Calu3 (cell line): ENCODE measurements around the gene ERGIC2. TPM values are rescaled to one million over a fixed set of nuclear protein-coding genes. Genes with fewer than 3 reads are reported as not detected.

Source experiments
- Bru-seq: library from RNA; stranded (reverse); fragments of 400-500 nt; gene quantifications from one replicate; lab custom pipeline; 2021; lab: Mats Ljungman, UMichigan
- BruChase-seq, 2 experiments: library from RNA; stranded (reverse); fragments of 400-500 nt; gene quantifications; one replicate each; lab custom pipeline; 2021; lab: Mats Ljungman, UMichigan
- BruUV-seq: library from RNA; stranded (reverse); fragments of 400-500 nt; replicated peaks from 2 replicates; lab custom pipeline; 2021; lab: Mats Ljungman, UMichigan
- CTCF ChIA-PET: fragments of 300-600 bp; sonication (Branson Sonifier 250); formaldehyde crosslinking; loops from one replicate; lab custom pipeline; 2022; ENCODE audit warnings: antibody characterized with exemption; lab: Charles Lee
- DNase-seq: peaks from one replicate; pipeline ENCODE4 v3.0.0; 2022
- H3K27ac Mint-ChIP-seq: one replicate; pipeline ENCODE4 v1.8.0; 2022; ENCODE audit warnings: mixed read lengths; ENCODE audit not compliant: unreplicated experiment
- H3K27me3 Mint-ChIP-seq: one replicate; pipeline ENCODE4 v1.8.0; 2022; ENCODE audit warnings: mixed read lengths; ENCODE audit not compliant: unreplicated experiment
- H3K36me3 Mint-ChIP-seq: one replicate; pipeline ENCODE4 v1.8.0; 2022; ENCODE audit warnings: mild to moderate bottlenecking, moderate library complexity, mixed read lengths; ENCODE audit not compliant: insufficient read depth, unreplicated experiment
- H3K4me1 Mint-ChIP-seq: one replicate; pipeline ENCODE4 v1.8.0; 2022; ENCODE audit warnings: mild to moderate bottlenecking, low read depth, mixed read lengths; ENCODE audit not compliant: unreplicated experiment
- H3K4me3 Mint-ChIP-seq: one replicate; pipeline ENCODE4 v1.8.0; 2022; ENCODE audit warnings: mild to moderate bottlenecking, low read depth, moderate library complexity, mixed read lengths; ENCODE audit not compliant: unreplicated experiment
- H3K9me3 Mint-ChIP-seq: one replicate; pipeline ENCODE4 v1.8.0; 2022; ENCODE audit warnings: low read depth, mixed read lengths; ENCODE audit not compliant: unreplicated experiment
- CTCF ChIP-seq: fragments of 200-600 bp; IDR thresholded peaks from one replicate; pipeline ENCODE4 v1.8.0; 2022; ENCODE audit warnings: antibody characterized with exemption; ENCODE audit not compliant: unreplicated experiment
- intact Hi-C: fragments of 100-400 bp; cut with micrococcal nuclease; formaldehyde crosslinking; loops from one replicate; pipeline ENCODE4 v1.10.0; 2022; ENCODE audit not compliant: unreplicated experiment
- long read RNA-seq: library from polyadenylated mRNA; stranded (forward); transcript quantifications from one replicate; pipeline ENCODE4 v2.0.0, GENCODE V29; 2022
- total RNA-seq: library from RNA; stranded (reverse); gene quantifications from 2 replicates; pipeline ENCODE4 v1.2.3, GENCODE V29; 2022

Gene ERGIC2
- 112 and 120 TPM in 2 replicates for total RNA-seq
- Bru-seq, nascent RNA, result percentile 92 among the genes with signal in this experiment
- percentile 89 among the genes with signal in this experiment for BruChase-seq, experiment 1, labeled RNA remaining after a 6-hour chase
- BruChase-seq, experiment 2, labeled RNA remaining after a 2-hour chase, result percentile 83 among the genes with signal in this experiment
- long read RNA-seq, full-length matches to known transcripts, result 155 of 184 reads
- long read RNA-seq, partial matches to known transcripts, result 3 of 184 reads
- long read RNA-seq, other reads (novel, unspliced or antisense), result 26 of 184 reads

GRCh38 chr12:29380536-29381523 is at the start of gene ERGIC2:
Gene ERGIC2, minus strand, starts transcription at chr12:29381172. Its CDS starts 9,539 bp downstream, at chr12:29371633.
- H3K9me3 Mint-ChIP-seq, result no peaks in the 10 kb centered on the region
- no peak for TF ChIP-seq CTCF
- H3K4me1 Mint-ChIP-seq, result peaks cover 10% of the 10 kb centered on the region
- TSS peak; percentile 53 for BruUV-seq
- DNase-seq, result peak; percentile 90
- H3K4me3 Mint-ChIP-seq, result peak within 1 kb of the TSS; percentile 84
- H3K36me3 Mint-ChIP-seq, result peaks cover 24% of the 10 kb centered on the region
- no peaks in the 10 kb centered on the region for H3K27me3 Mint-ChIP-seq
- H3K27ac Mint-ChIP-seq, result peak within 1 kb of the TSS; percentile 93
- intact Hi-C loops, result loop anchor here (2.0 kb wide), 1 partner anchor 136 kb away; no protein-coding TSS in a partner anchor
- CTCF ChIA-PET, result interaction anchor here (0.6 to 1.8 kb wide), 2 partner anchors 20 to 136 kb away, joined by 4 to 6 read pairs; no protein-coding TSS in a partner anchor

GRCh38 chr12:29430716-29431044 is 49.7 kb upstream of the ERGIC2 start:
- H3K4me1 Mint-ChIP-seq, result peaks cover 21% of the 10 kb centered on the region
- TF ChIP-seq CTCF, result no peak
- intact Hi-C loops, result no loop called here

GRCh38 chr12:29429999-29430715 is 49.2 kb upstream of the ERGIC2 start:
- CTCF ChIA-PET, result no interaction called here
- Mint-ChIP-seq H3K36me3 (no peaks in the 10 kb centered on the region), H3K4me3 (no peak overlapping the region), H3K27ac (peak overlapping the region; percentile 57), H3K9me3 (peaks cover 6% of the 10 kb centered on the region), H3K4me1 (peaks cover 21% of the 10 kb centered on the region), H3K27me3 (no peaks in the 10 kb centered on the region)
- no TSS peak for BruUV-seq
- DNase-seq, result peak; percentile 1
- intact Hi-C loops, result no loop called here
- no peak for TF ChIP-seq CTCF

More at GRCh38 chr12:29430716-29431044, 49.7 kb upstream of the ERGIC2 start:
- peak overlapping the region; percentile 57 for H3K27ac Mint-ChIP-seq
- no TSS peak for BruUV-seq
- DNase-seq, result no peak
- no peak overlapping the region for H3K4me3 Mint-ChIP-seq
- peaks cover 6% of the 10 kb centered on the region for H3K9me3 Mint-ChIP-seq
- H3K27me3 Mint-ChIP-seq, result no peaks in the 10 kb centered on the region
- no peaks in the 10 kb centered on the region for H3K36me3 Mint-ChIP-seq
- CTCF ChIA-PET, result no interaction called here

- no TSS peak for BruUV-seq
- DNase-seq, result peak; percentile 25
- Mint-ChIP-seq H3K4me3 (no peak overlapping the region), H3K36me3 (no peaks in the 10 kb centered on the region), H3K4me1 (peaks cover 21% of the 10 kb centered on the region), H3K27ac (peak overlapping the region; percentile 72), H3K9me3 (peaks cover 8% of the 10 kb centered on the region), H3K27me3 (no peaks in the 10 kb centered on the region)
- intact Hi-C loops, result no loop called here
- TF ChIP-seq CTCF, result no peak
- CTCF ChIA-PET, result no interaction called here
Observed at GRCh38 chr12:29428633-29429032, 47.7 kb upstream of the ERGIC2 start.
